GM15510 (cell line): ENCODE results near the gene EXOSC7.

Experiments used
- POLR2A ChIP-seq: IDR thresholded peaks from 3 replicates; pipeline ENCODE4 v1.6.1; 2011; ENCODE audit warnings: borderline replicate concordance; ENCODE audit not compliant: insufficient read length; ENCODE audit errors: extremely low read depth

EXOSC7 gene

GRCh38 chr3:45037720-45038455 lies 61.8 kb downstream of the EXOSC7 start:
- no peak for TF ChIP-seq POLR2A

- no peak for TF ChIP-seq POLR2A
These were observed 65.6 kb downstream of the EXOSC7 start for GRCh38 chr3:45041666-45042065.

- TF ChIP-seq POLR2A: no peak
These were observed 66.1 kb downstream of the EXOSC7 start for GRCh38 chr3:45042162-45042561.

- no peak for TF ChIP-seq POLR2A
These were observed 67.8 kb downstream of the EXOSC7 start for GRCh38 chr3:45043728-45044299.

GRCh38 chr3:45048244-45048643 lies 72.2 kb downstream of the EXOSC7 start:
- TF ChIP-seq POLR2A: no peak

GRCh38 chr3:45049807-45050206 lies 73.8 kb downstream of the EXOSC7 start:
- no peak for TF ChIP-seq POLR2A

GRCh38 chr3:45051685-45052084 lies 75.6 kb downstream of the EXOSC7 start:
- no peak for TF ChIP-seq POLR2A

- TF ChIP-seq POLR2A: no peak
These were observed 78.3 kb downstream of the EXOSC7 start for GRCh38 chr3:45054196-45054857.

GRCh38 chr3:45055032-45055410 lies 79.0 kb downstream of the EXOSC7 start:
- TF ChIP-seq POLR2A: no peak

- TF ChIP-seq POLR2A: no peak
These were observed 79.5 kb downstream of the EXOSC7 start for GRCh38 chr3:45055411-45056143.

GRCh38 chr3:45056608-45057301 lies 80.7 kb downstream of the EXOSC7 start:
- TF ChIP-seq POLR2A: no peak

- TF ChIP-seq POLR2A: no peak
These were observed 81.5 kb downstream of the EXOSC7 start for GRCh38 chr3:45057557-45057956.

- no peak for TF ChIP-seq POLR2A
These were observed 83.1 kb downstream of the EXOSC7 start for GRCh38 chr3:45059132-45059531.

- TF ChIP-seq POLR2A: no peak
These were observed 84.3 kb downstream of the EXOSC7 start for GRCh38 chr3:45060165-45060892.
